ENCODE measurements around the gene UBE2O. TPM values are rescaled to one million over a fixed set of nuclear protein-coding genes. Genes with fewer than 3 reads are reported as not detected.

The UBE2O gene
- total RNA-seq, 1 donor from 2014 or later, result 31.1 TPM

DNA sequence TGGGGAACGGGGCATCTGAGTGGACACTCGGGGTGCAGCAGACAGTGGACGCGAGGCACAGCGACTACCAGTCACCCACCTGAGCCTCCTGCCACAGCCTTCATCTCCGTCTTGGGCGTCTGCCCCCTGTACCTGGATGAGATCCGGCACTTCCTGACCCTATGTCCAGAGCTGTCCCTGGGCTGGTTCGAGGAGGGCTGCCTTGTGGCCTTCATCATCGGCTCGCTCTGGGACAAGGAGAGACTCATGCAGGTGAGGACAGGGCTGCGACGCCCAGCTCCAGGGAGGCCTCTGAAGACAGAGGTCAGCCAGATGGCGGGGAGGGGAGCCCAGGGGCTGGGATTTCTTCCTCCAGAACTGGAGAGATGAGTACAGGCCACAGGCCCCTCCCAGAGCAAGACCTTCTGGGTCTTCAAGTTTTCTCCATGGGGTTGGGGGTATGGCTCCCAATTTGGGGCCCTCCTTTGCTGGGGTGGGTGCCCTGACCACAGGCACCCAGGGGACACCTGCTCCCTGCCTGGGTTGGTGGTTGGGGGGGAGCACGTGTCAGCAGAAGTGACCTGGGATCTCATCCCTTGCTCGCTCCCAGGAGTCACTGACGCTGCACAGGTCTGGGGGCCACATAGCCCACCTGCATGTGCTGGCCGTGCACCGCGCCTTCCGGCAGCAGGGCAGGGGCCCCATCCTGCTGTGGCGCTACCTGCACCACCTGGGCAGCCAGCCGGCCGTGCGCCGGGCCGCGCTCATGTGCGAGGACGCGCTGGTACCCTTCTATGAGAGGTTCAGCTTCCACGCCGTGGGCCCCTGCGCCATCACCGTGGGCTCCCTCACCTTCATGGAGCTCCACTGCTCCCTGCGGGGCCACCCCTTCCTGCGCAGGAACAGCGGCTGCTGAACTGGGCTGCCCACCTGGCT lies 16.4 kb upstream of the UBE2O start:
- intact Hi-C loops (cut with DNase I), result no loop called here
- no peak for DNase-seq (ENCODE audit: low spot score)

DNA sequence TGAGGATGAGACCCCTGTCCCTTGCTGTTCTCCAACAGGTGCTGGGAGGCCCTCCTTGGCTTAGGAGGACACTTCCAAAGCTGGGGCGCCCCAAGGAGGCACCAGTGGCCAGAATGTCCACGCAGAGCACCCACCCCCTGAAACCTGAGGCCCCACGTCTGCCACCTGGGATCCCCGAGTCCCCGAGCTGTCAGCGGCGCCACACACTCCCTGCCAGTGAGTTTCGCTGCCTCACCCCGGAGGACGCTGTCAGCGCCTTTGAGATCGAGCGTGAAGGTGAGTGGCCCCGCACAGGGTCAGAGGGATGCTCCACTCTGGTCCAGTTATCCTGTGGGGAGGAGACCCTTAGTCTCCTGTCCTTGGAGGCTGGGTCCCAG lies 15.7 kb upstream of the UBE2O start:
- intact Hi-C loops (cut with DNase I), result no loop called here
- no peak for DNase-seq (ENCODE audit: low spot score)

DNA sequence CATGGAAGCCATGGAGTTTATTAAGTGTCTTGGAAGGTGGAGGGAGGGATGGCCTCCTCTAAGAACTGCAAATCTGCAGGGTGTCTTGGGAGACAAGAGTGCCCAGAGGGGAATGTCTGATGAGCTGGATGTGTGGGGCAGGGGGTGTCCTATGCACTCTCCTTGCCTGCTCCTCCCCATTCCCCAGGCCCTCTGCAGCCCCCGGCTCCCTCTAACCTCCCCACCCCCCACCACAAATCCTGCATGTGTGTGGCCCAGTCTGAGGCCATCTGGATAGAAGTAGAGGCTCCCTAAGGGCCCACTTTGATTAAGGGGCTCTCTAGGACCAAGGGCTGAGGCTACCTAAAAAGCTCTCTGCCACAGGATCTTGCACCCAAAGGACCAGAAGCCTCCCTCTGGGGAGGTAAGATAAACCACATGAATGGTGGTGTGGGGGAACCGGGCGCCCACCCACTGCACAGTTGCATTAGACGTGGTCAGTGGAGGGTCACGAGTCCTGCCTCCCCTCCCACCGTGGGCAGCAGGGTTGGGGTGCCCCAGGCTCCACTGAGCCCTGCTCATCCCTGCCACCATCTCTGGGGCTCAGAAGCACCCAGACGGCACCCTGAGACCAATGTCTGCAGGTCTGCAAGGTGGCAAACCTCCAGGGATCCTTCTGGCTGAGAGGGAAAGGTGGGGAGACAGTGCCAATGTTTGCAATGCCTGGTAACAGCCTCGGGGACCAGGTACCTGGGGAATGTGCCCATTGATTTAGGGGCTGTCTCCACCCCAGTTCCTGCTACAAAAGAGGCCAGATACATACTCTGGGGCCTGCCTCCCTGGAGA lies 15.1 kb upstream of the UBE2O start:
- intact Hi-C loops (cut with DNase I), result no loop called here
- DNase-seq (ENCODE audit: low spot score), result no peak

DNA sequence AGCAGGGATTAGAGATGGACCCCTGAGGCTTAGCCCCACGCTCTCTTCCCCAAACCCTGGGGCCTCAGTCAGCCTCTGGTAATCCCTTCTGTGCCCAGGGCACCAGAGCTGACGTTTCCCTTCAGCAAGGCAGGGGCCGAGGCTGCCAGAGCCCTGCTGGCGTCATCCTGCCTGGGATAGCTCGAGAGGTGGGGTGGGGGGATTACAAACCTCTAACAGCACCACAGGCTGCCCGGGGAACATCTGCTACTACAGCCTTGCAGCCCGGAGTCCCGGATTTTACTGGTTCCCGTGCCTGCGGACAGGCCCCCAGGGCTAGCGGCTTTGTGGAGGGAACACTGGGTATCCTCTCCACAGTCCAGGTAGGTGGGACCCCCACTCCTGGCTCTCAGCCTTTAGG lies 14.4 kb upstream of the UBE2O start, which contains the start of gene AANAT:
TSS of gene AANAT (plus strand) at position 238 of the 400 bp plus-strand sequence. CDS start 1,144 bp downstream, outside the sequence.
- DNase-seq (ENCODE audit: low spot score), result no peak
- intact Hi-C loops (cut with DNase I), result no loop called here

GRCh38 chr17:76466775-76467130 lies 13.8 kb upstream of the UBE2O start:
- intact Hi-C loops (cut with DNase I), result loop anchor here (1.0 kb wide), 1 partner anchor 40 kb away; no protein-coding TSS in a partner anchor
- no peak for DNase-seq (ENCODE audit: low spot score)

GRCh38 chr17:76462556-76463290 lies 9.8 kb upstream of the UBE2O start:
- DNase-seq (ENCODE audit: low spot score), result no peak
- intact Hi-C loops (cut with DNase I), result no loop called here

DNA sequence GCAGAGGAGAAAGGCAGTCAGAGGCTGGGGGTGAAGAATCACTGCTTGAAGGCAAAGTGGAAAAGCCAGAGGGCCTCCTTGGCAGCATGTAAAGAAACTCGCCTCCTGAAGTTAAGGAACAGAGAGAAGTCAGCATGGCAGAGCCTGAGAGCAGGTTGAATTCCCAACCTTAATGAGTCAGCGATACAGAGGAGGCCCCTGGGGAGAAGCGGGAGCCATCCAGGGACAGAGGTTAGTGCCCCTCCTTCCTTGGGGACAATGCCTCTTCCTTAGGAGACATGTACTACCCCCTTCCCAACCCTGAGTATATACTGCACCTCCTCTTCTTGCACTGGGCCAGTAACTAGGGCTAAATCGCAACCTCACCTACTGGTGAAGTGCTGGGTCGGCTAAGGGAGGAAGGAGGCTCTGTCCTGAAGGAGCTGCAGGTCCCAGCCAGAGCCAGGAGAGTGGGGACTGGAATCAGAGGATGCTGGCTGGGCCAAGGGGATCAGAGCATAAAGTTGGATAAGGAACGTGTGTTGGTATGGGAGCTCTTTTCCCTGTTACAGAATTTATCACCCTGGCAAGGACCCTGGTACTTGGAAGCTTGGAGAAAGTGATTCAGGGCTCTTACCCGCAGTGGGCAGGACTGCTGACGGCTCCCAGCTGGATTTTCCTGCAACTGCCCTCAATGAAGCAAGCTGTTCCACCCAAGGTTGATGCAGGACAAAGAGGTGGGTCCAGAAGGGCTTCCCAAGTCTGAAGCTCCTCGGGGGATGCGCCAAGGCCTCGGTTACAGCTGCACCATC lies 9.0 kb upstream of the UBE2O start:
- no peak for DNase-seq (ENCODE audit: low spot score)
- intact Hi-C loops (cut with DNase I), result no loop called here

DNA sequence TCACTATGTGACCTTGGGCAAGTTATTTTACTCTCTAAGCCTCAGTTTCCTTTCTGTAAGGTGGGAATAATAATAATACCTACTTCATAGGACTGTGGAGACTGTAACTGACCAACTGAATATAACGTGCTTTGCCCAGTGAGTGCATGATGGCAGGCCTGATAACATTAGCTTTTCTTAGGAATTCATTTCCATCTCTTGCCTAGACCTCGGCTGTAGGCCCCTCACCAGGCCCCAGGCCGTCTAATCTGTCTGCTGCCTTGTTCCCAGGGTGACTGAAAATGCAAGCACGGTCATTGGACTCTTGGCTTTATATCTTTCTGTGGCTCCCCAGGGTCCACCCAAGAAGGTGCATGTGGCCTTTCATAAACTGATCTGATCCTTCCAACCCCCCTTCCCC lies 6.7 kb upstream of the UBE2O start:
- no peak for DNase-seq (ENCODE audit: low spot score)
- intact Hi-C loops (cut with DNase I), result loop anchor here (2.0 to 5.0 kb wide), 2 partner anchors 51 to 157 kb away; no protein-coding TSS in a partner anchor

GRCh38 chr17:76458580-76459490 lies 5.9 kb upstream of the UBE2O start:
- no peak for DNase-seq (ENCODE audit: low spot score)
- intact Hi-C loops (cut with DNase I), result loop anchor here (2.0 to 5.0 kb wide), 2 partner anchors 50 to 157 kb away; no protein-coding TSS in a partner anchor

DNA sequence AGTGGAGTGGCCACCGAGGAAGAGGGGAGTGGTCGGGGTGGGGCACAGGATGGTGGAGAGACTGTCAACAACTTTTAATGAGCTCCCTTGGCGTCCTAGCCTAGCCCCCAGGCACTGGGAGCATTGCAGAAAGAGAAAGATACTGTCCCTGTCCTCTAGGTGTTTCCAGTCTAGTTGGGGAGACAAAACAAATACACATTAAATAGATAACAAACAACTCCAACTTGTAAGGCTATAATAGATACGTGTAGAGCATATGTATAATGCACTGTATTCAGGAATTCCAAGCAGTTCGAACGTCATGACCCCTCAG lies 435 bp upstream of the UBE2O start:
- intact Hi-C loops (cut with DNase I), result loop anchor here (2.0 kb wide), 2 partner anchors 39 to 47 kb away; no protein-coding TSS in a partner anchor
- DNase-seq (ENCODE audit: low spot score), result no peak

- DNase-seq (ENCODE audit: low spot score), result no peak
- intact Hi-C loops (cut with DNase I), result loop anchor here (2.0 kb wide), 2 partner anchors 37 to 45 kb away; no protein-coding TSS in a partner anchor
Measured at GRCh38 chr17:76452127-76452659, 759 bp downstream of the UBE2O start.

DNA sequence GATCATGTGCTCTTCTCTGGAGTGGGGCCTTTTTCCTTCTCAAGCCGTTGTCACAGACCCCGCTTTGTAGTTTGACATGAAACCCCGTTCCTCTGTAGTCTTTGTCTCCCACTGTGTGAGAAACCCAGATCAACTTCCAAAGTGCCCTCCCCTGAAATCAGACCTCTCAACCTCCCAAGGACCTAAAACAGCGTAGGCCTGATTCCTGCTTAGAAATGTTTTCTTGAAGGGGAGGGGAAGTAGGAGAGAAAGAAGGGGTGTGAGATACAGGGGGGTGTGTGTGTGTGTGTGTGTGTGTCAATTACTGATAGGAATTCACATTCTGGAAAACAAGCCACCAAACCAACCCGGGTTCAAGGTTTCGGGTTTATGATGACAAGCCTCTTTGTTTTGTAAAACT lies 1.4 kb downstream of the UBE2O start:
- intact Hi-C loops (cut with DNase I), result no loop called here
- peak; percentile 10 for DNase-seq (ENCODE audit: low spot score)

DNA sequence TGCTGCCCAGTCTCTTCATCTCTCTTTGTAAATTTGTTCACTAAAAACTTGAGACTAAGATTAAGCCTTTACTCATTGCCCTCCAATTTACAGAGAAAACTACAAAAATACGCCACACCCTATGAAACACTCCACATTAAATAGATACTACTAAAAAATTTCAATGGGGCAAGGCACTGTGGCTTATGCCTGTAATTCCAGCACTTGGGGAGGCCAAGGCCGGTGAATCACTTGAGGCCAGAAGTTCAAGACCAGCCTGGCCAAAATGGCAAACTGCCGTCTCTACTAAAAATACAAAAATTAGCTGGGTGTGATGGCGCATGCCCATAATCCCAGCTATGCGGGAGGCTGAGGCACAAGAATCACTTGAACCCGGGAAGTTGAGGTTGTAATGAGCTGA lies 3.8 kb downstream of the UBE2O start:
- intact Hi-C loops (cut with DNase I), result no loop called here
- peak; percentile 20 for DNase-seq (ENCODE audit: low spot score)

DNA sequence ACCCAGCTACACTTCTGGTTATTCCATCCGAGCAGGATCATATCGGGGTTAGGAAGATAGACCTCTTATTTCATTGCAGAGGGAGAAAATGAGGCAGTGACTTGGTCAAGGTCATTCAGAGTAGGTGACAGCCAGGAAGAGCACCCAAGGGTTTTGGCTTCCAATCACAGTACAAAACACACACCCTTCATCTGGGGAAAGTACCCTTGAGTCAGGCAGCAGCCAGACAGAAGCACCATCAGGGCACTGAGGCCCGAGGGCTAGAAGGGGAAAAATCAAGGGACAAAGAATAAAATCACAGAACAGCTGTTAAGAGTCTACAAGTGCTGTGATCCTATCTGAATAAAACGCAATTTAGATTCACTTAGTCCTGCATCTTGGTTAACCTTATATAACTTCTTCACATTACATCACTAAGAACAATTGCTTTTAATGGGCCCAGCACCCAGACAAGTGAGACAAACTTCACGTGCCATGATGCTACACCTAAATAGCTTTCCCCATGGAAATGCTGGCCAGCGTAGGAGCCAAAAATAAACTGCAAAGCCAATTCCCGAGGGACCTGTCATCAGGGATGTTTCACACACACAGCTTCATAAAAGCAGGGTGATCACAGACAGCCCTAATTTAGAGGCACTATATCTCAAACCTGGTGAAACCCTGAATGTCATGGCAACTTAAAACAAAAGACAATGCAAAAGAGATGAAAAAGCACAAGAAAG lies 4.9 kb downstream of the UBE2O start:
- peak; percentile 85 for DNase-seq (ENCODE audit: low spot score)
- intact Hi-C loops (cut with DNase I), result no loop called here

DNA sequence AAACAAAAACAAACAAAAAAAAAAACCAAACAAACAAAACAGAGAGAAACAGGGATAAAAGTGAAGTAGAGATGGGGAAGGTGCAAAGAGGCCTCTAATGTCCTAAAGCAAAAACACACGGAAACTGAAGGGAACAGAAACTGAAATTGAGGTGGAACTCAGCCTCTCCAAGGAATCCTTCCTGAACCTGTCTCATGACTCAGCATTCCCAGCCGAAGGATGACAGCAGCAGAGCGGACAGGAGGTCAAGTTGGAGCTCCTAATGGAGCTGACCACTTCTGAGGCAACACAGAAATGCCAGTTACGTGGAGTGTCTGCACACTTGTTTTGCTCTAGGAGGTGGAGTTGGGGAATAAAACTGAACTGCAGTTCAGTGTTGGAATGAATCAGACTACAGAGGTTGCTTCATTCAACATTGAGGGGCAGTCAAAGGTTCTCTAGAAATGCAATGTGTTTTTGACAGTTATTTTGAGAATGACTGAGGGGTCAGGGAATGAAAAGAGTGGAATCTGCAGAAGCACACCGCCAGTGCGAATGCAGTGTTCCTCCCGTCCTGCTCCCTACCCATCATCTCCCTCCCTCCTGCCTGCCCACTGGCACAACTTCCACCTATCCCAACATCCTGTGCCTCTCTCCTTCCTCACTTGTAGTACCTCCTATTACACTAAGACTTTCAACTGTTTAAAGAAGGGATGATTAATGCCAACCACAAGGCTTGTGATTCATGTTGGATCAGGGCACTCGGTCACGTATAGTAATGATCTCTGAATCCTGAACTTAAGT lies 6.3 kb downstream of the UBE2O start:
- intact Hi-C loops (cut with DNase I), result no loop called here

DNA sequence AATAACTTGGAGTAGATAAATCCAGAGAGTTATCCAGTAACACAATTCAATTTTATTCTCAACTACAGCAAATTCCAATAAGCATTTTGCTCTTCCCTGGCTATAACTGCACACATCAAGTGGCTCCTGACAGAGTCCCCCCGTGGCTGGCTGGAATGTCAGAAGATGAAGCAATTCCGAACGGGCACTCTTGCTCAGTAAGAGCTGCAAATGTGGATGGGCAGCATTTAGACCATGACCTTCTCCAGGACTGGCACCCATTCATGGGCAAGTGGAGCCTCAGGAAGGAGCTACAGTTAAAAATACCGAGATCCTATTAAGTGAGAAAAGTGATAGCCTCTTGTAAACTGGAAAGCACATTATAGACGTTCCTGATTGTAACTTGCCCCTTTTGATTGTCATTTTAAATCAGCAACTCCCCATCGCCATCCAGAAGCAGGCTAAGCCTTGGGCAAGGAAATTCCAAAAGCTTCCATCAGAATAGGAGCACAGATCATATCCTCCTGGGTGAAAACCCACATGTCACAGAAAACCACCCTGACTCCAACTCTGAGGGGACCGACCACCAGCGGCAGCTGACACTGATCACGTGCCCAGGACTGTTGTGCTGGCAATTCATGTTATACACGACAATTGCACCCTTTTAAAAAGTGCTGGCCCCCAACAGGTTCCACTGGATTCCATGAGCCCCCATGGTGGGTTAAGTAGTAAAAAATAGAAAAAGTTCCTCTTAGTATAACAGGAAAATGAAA lies 7.1 kb downstream of the UBE2O start:
- intact Hi-C loops (cut with DNase I), result no loop called here
- DNase-seq (ENCODE audit: low spot score), result peak; percentile 54

More for the DNA sequence above, 6.3 kb downstream of the UBE2O start:
- DNase-seq (ENCODE audit: low spot score), result peak; percentile 31
